Trophoblast cell (in vitro differentiated cells and primary cell): ENCODE results near the gene HOMEZ.
A peak's percentile ranks its signal among the peaks of the same experiment; 100 is the strongest.

Experiments
- DNase-seq, 2 donors: peaks; one replicate each; pipeline ENCODE4 v3.0.0-alpha.2; 2016
- H2AFZ ChIP-seq: 2 replicates; pipeline ENCODE4 v1.6.1; 2013; ENCODE audit warnings: low read length, moderate library complexity, mild to moderate bottlenecking; ENCODE audit not compliant: insufficient read depth, poor library complexity
- H2AK5ac ChIP-seq: 2 replicates; pipeline ENCODE4 v1.6.1; 2013; ENCODE audit warnings: mild to moderate bottlenecking, low read length
- H2BK120ac ChIP-seq: 2 replicates; pipeline ENCODE4 v1.6.1; 2013; ENCODE audit warnings: low read length, mild to moderate bottlenecking, moderate library complexity; ENCODE audit not compliant: insufficient read depth, poor library complexity
- H2BK12ac ChIP-seq: 2 replicates; pipeline ENCODE4 v1.6.1; 2013; ENCODE audit warnings: mild to moderate bottlenecking, low read length, moderate library complexity
- H2BK5ac ChIP-seq: 2 replicates; pipeline ENCODE4 v1.6.1; 2013; ENCODE audit warnings: low read length, low read depth, moderate library complexity, mild to moderate bottlenecking; ENCODE audit not compliant: poor library complexity
- H3K14ac ChIP-seq: 2 replicates; pipeline ENCODE4 v1.6.1; 2013; ENCODE audit warnings: mild to moderate bottlenecking, low read length
- H3K18ac ChIP-seq: 2 replicates; pipeline ENCODE4 v1.6.1; 2013; ENCODE audit warnings: mild to moderate bottlenecking, low read length
- H3K23ac ChIP-seq: 2 replicates; pipeline ENCODE4 v1.6.1; 2013; ENCODE audit warnings: low read length
- H3K27ac ChIP-seq: 2 replicates; pipeline ENCODE4 v1.5.1; 2013; ENCODE audit warnings: low read depth, mild to moderate bottlenecking, inconsistent platforms, low read length, moderate library complexity
- H3K27me3 ChIP-seq: 2 replicates; pipeline ENCODE4 v1.6.1; 2013; ENCODE audit warnings: inconsistent platforms, mild to moderate bottlenecking, low read length, moderate library complexity; ENCODE audit not compliant: insufficient read depth
- H3K36me3 ChIP-seq, 2 experiments: 1 replicate in 1 of 2; 2 replicates in 1 of 2; pipeline ENCODE4 v1.6.1; 2013; ENCODE audit warnings: low read length in 2 of 2, mild to moderate bottlenecking in 2 of 2, moderate library complexity in 1 of 2; ENCODE audit not compliant: insufficient read depth in 2 of 2, control insufficient read depth in 1 of 2
- H3K4ac ChIP-seq: 2 replicates; pipeline ENCODE4 v1.6.1; 2013; ENCODE audit warnings: low read depth, mild to moderate bottlenecking, low read length, moderate library complexity
- H3K4me1 ChIP-seq, 2 experiments: 1 replicate in 1 of 2; 2 replicates in 1 of 2; pipeline ENCODE4 v1.6.1; 2013; ENCODE audit warnings: low read length in 2 of 2, mild to moderate bottlenecking in 2 of 2, moderate library complexity in 1 of 2; ENCODE audit not compliant: insufficient read depth in 2 of 2, control insufficient read depth in 1 of 2
- H3K4me2 ChIP-seq: 2 replicates; pipeline ENCODE4 v1.6.1; 2013; ENCODE audit warnings: inconsistent platforms, mild to moderate bottlenecking, low read length, moderate library complexity
- H3K4me3 ChIP-seq: 2 replicates; pipeline ENCODE4 v1.5.1; 2013; ENCODE audit warnings: mild to moderate bottlenecking, low read depth, low read length, inconsistent platforms
- H3K79me1 ChIP-seq: one replicate; pipeline ENCODE4 v1.6.1; 2013; ENCODE audit warnings: low read length
- H3K79me2 ChIP-seq: 2 replicates; pipeline ENCODE4 v1.6.1; 2013; ENCODE audit warnings: low read length, mild to moderate bottlenecking; ENCODE audit not compliant: control insufficient read depth, insufficient read depth, poor library complexity
- H3K9ac ChIP-seq: 2 replicates; pipeline ENCODE4 v1.6.1; 2013; ENCODE audit warnings: mild to moderate bottlenecking, low read length
- H3K9me3 ChIP-seq: 2 replicates; pipeline ENCODE4 v1.6.1; 2013; ENCODE audit warnings: low read depth, mild to moderate bottlenecking, control low read depth, inconsistent platforms, low read length; ENCODE audit not compliant: insufficient read depth
- H4K12ac ChIP-seq: 2 replicates; pipeline ENCODE4 v1.6.1; 2013; ENCODE audit warnings: low read depth, mild to moderate bottlenecking, low read length, moderate library complexity
- H4K8ac ChIP-seq: 2 replicates; pipeline ENCODE4 v1.6.1; 2013; ENCODE audit warnings: low read depth, mild to moderate bottlenecking, low read length, moderate library complexity
- H4K91ac ChIP-seq: one replicate; pipeline ENCODE4 v1.6.1; 2013; ENCODE audit warnings: low read depth, mild to moderate bottlenecking, low read length, moderate library complexity
- WGBS: extraction: QIAGEN DNeasy Blood & Tissue Kit; methylation state at CpG from one replicate; pipeline ENCODE4 v1.1.7; 2013; ENCODE audit warnings: missing lambda C conversion rate; ENCODE audit not compliant: insufficient read length, insufficient coverage; ENCODE audit errors: extremely low coverage; 5-methylcytosine and 5-hydroxymethylcytosine counted together

Gene HOMEZ

GRCh38 chr14:23323838-23324454, 38.0 kb upstream of the HOMEZ start:
- Histone ChIP-seq H2AK5ac (no peak overlapping the region), H2BK5ac (no peak overlapping the region), H3K23ac (no peak overlapping the region), H3K79me2 (peaks cover 9% of the 10 kb centered on the region), H4K8ac (no peak overlapping the region), H3K27me3 (no peaks in the 10 kb centered on the region), H3K4me3 (no peak overlapping the region), H3K4me2 (no peak overlapping the region), H3K4me1 (peaks cover 8 to 10% of the 10 kb centered on the region in 2 experiments), H3K14ac (no peak overlapping the region), H3K9ac (no peak overlapping the region), H2BK120ac (no peak overlapping the region), H3K79me1 (peaks cover 17% of the 10 kb centered on the region), H2AFZ (no peak overlapping the region), H4K91ac (no peak overlapping the region), H3K9me3 (no peaks in the 10 kb centered on the region), H3K18ac (no peak overlapping the region), H3K27ac (no peak overlapping the region), H3K4ac (no peak overlapping the region), H2BK12ac (no peak overlapping the region), H4K12ac (no peak overlapping the region), H3K36me3 (peaks cover 25 to 30% of the 10 kb centered on the region in 2 experiments)
- no CpG with 5 or more reads among the region's 18 CpGs for WGBS
- no peak for DNase-seq

- H3K14ac ChIP-seq: no peak overlapping the region
- peak overlapping the region; percentile 30 for H2AFZ ChIP-seq
- peaks cover 8 to 10% of the 10 kb centered on the region in 2 experiments for H3K4me1 ChIP-seq
- H2BK5ac ChIP-seq: no peak overlapping the region
- no peak overlapping the region for H4K8ac ChIP-seq
- peak overlapping the region; percentile 80 for H3K4me3 ChIP-seq
- no peaks in the 10 kb centered on the region for H3K27me3 ChIP-seq
- H2BK120ac ChIP-seq: no peak overlapping the region
- H3K23ac ChIP-seq: no peak overlapping the region
- WGBS: 100% methylated on average over 1 of the region's 10 CpGs
- H3K4ac ChIP-seq: peak overlapping the region; percentile 100
- DNase-seq: no peak
- H3K9me3 ChIP-seq: no peaks in the 10 kb centered on the region
- peak overlapping the region; percentile 73 for H3K4me2 ChIP-seq
- H3K36me3 ChIP-seq: peaks cover 25 to 30% of the 10 kb centered on the region in 2 experiments
- peaks cover 17% of the 10 kb centered on the region for H3K79me1 ChIP-seq
- H3K18ac ChIP-seq: no peak overlapping the region
- H4K91ac ChIP-seq: peak overlapping the region; percentile 100
- no peak overlapping the region for H4K12ac ChIP-seq
- no peak overlapping the region for H3K27ac ChIP-seq
- no peak overlapping the region for H2AK5ac ChIP-seq
- H3K9ac ChIP-seq: peak overlapping the region; percentile 90
- peaks cover 9% of the 10 kb centered on the region for H3K79me2 ChIP-seq
- H2BK12ac ChIP-seq: no peak overlapping the region
Observed at GRCh38 chr14:23322568-23323517, 36.9 kb upstream of the HOMEZ start.

GRCh38 chr14:23321572-23322547, 35.9 kb upstream of the HOMEZ start:
- peak overlapping the region; percentile 99 for H4K8ac ChIP-seq
- H3K18ac ChIP-seq: peak overlapping the region; percentile 99
- peak overlapping the region; percentile 98 for H3K9ac ChIP-seq
- H2BK120ac ChIP-seq: peak overlapping the region; percentile 90
- DNase-seq: peak; percentile 7 to 43
- H3K27ac ChIP-seq: peak overlapping the region; percentile 88
- H2AK5ac ChIP-seq: peak overlapping the region; percentile 98
- peaks cover 8 to 10% of the 10 kb centered on the region in 2 experiments for H3K4me1 ChIP-seq
- H3K14ac ChIP-seq: peak overlapping the region; percentile 99
- peak overlapping the region; percentile 100 for H3K4ac ChIP-seq
- no peak overlapping the region for H3K23ac ChIP-seq
- peak overlapping the region; percentile 100 for H4K12ac ChIP-seq
- no peak overlapping the region for H2BK12ac ChIP-seq
- peaks cover 30 to 32% of the 10 kb centered on the region in 2 experiments for H3K36me3 ChIP-seq
- peak overlapping the region; percentile 96 for H2AFZ ChIP-seq
- H4K91ac ChIP-seq: peak overlapping the region; percentile 100
- peak overlapping the region; percentile 80 for H3K4me3 ChIP-seq
- H3K27me3 ChIP-seq: no peaks in the 10 kb centered on the region
- peak overlapping the region; percentile 99 for H2BK5ac ChIP-seq
- H3K4me2 ChIP-seq: peak overlapping the region; percentile 73
- H3K9me3 ChIP-seq: no peaks in the 10 kb centered on the region
- peaks cover 9% of the 10 kb centered on the region for H3K79me2 ChIP-seq
- H3K79me1 ChIP-seq: peaks cover 17% of the 10 kb centered on the region
- WGBS: no CpG with 5 or more reads among the region's 64 CpGs
